ENCODE measurements around the gene CD22. TPM values are rescaled to one million over a fixed set of nuclear protein-coding genes. Genes with fewer than 3 reads are reported as not detected.

Gene CD22
- total and polyA plus RNA-seq, 2 of the 13 experiments (the other 11 are each of a cell fraction or from before 2014, with no cell fraction given), result 0.71 to 1.7 TPM

DNA sequence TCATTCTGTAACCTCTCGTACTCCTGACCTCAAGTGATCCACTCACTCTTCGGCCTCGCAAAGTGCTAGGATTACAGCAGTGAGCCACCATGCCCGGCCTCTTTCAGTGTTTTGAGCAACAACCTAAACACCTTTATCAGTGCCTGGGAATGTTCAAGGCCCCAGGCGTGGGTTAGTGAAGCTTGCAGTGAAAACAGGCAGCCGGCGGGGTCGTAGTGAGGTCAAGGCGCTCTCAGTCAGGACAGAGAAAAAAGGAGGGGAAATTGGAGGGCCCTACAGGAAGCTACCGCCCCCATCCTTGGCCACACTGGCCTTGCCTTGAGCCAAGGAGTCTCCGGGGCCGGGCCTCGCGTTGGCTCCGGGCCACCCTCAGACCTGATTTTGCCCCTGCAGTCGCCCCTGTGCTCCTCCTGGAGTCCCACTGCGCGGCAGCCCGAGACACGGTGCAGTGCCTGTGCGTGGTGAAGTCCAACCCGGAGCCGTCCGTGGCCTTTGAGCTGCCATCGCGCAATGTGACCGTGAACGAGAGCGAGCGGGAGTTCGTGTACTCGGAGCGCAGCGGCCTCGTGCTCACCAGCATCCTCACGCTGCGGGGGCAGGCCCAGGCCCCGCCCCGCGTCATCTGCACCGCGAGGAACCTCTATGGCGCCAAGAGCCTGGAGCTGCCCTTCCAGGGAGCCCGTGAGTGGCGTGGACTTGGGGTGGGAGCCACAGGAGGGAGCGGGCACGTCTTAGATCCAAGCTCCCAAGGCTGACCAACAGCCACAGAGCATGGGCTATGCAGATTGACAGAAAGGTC is 19.3 kb upstream of the CD22 start (continued):
- TF ChIP-seq, protein P1, sequence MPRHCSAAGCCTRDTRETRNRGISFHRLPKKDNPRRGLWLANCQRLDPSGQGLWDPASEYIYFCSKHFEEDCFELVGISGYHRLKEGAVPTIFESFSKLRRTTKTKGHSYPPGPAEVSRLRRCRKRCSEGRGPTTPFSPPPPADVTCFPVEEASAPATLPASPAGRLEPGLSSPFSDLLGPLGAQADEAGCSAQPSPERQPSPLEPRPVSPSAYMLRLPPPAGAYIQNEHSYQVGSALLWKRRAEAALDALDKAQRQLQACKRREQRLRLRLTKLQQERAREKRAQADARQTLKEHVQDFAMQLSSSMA (CRISPR knock-in tag; IDR thresholded peaks at IDR 0.05), result no peak
- TF ChIP-seq ZFP62 (CRISPR knock-in tag; IDR thresholded peaks at IDR 0.05) (no peak), RFXANK (CRISPR knock-in tag; IDR thresholded peaks at IDR 0.05) (no peak), MED1 (CRISPR knock-in tag; IDR thresholded peaks at IDR 0.05) (peak; percentile 76), NFE2L1 (CRISPR knock-in tag; IDR thresholded peaks at IDR 0.05; ENCODE audit: borderline replicate concordance) (no peak), ZNF30 (CRISPR knock-in tag; IDR thresholded peaks at IDR 0.05) (no peak), SOX13 (IDR thresholded peaks at IDR 0.05) (no peak), SOX13 (CRISPR knock-in tag; conservative IDR thresholded peaks at IDR 0.05 in 1 of 2, IDR thresholded peaks at IDR 0.05 in 1 of 2) (peak in 1 of 2 experiments; percentile 73; a peak in 2 of 4 replicates), ZMAT3 (CRISPR knock-in tag; conservative IDR thresholded peaks at IDR 0.05) (no peak), ETV5 (CRISPR knock-in tag; IDR thresholded peaks at IDR 0.05; ENCODE audit: borderline replicate concordance) (no peak), YEATS4 (CRISPR knock-in tag; IDR thresholded peaks at IDR 0.05; ENCODE audit: borderline replicate concordance) (no peak; the same call in 1 of the 2 replicates), SAP130 (CRISPR knock-in tag; IDR thresholded peaks at IDR 0.05; ENCODE audit: low read depth) (0 out of 2 replicates have a peak, but pooled peaks have one; percentile 38), ZNF891 (CRISPR knock-in tag; IDR thresholded peaks at IDR 0.05) (no peak; the same call in 1 of the 2 replicates), RXRB (CRISPR knock-in tag; IDR thresholded peaks at IDR 0.05; ENCODE audit: borderline replicate concordance) (peak; percentile 97), ZNF660 (CRISPR knock-in tag; IDR thresholded peaks at IDR 0.05; ENCODE audit: borderline replicate concordance, low read depth) (no peak), U2AF1 (optimal IDR thresholded peaks at IDR 0.05; ENCODE audit: low read depth, low read length) (no peak)
- TF ChIP-seq, protein P2, sequence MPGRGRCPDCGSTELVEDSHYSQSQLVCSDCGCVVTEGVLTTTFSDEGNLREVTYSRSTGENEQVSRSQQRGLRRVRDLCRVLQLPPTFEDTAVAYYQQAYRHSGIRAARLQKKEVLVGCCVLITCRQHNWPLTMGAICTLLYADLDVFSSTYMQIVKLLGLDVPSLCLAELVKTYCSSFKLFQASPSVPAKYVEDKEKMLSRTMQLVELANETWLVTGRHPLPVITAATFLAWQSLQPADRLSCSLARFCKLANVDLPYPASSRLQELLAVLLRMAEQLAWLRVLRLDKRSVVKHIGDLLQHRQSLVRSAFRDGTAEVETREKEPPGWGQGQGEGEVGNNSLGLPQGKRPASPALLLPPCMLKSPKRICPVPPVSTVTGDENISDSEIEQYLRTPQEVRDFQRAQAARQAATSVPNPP (CRISPR knock-in tag; IDR thresholded peaks at IDR 0.05), result no peak
- TF ChIP-seq, protein P3, sequence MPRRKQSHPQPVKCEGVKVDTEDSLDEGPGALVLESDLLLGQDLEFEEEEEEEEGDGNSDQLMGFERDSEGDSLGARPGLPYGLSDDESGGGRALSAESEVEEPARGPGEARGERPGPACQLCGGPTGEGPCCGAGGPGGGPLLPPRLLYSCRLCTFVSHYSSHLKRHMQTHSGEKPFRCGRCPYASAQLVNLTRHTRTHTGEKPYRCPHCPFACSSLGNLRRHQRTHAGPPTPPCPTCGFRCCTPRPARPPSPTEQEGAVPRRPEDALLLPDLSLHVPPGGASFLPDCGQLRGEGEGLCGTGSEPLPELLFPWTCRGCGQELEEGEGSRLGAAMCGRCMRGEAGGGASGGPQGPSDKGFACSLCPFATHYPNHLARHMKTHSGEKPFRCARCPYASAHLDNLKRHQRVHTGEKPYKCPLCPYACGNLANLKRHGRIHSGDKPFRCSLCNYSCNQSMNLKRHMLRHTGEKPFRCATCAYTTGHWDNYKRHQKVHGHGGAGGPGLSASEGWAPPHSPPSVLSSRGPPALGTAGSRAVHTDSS (CRISPR knock-in tag; conservative IDR thresholded peaks at IDR 0.05), result no peak
- TF ChIP-seq, protein P4, sequence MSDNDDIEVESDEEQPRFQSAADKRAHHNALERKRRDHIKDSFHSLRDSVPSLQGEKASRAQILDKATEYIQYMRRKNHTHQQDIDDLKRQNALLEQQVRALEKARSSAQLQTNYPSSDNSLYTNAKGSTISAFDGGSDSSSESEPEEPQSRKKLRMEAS (IDR thresholded peaks at IDR 0.05), result peak; percentile 29; the same call in 1 of the 2 replicates

All from HepG2 (cell line).